Body of pancreas (tissue), 4 donors: Measurements from ENCODE around the gene MRPL36.

Experiments
- CTCF ChIP-seq, 7 experiments: fragments of 450-650 bp in 4 of 7; fragments of 200-600 bp in 3 of 7; sonication (generic) in 3 of 7; IDR thresholded peaks; one replicate each; pipeline ENCODE4 v1.5.1; 2016 to 2019; ENCODE audit warnings: antibody characterized with exemption in 7 of 7
- POLR2A ChIP-seq, 3 donors: fragments of 450-650 bp; IDR thresholded peaks; one replicate each; pipeline ENCODE4 v1.6.1; 2016; ENCODE audit warnings: antibody characterized with exemption in 3 of 3, mild to moderate bottlenecking in 2 of 3

- TF ChIP-seq CTCF (IDR thresholded peaks at IDR 0.05) (no peak), POLR2A (IDR thresholded peaks at IDR 0.05) (no peak)
Measured at GRCh38 chr5:1803192-1803591, 3.6 kb upstream of the MRPL36 start.
